Endodermal cell (in vitro differentiated cells): ENCODE measurements around the gene TGFBI. TPM values are rescaled to one million over a fixed set of nuclear protein-coding genes. Genes with fewer than 3 reads are reported as not detected.
A peak's percentile ranks its signal among the peaks of the same experiment; 100 is the strongest.

Experiments
- DNase-seq: peaks from one replicate; pipeline ENCODE4 v3.0.0-alpha.2; 2017
- H3K27ac ChIP-seq: 2 replicates; pipeline ENCODE4 v1.5.1; 2013; ENCODE audit warnings: mild to moderate bottlenecking, low read depth, low read length, moderate library complexity
- H3K27me3 ChIP-seq: 2 replicates; pipeline ENCODE4 v1.6.1; 2013; ENCODE audit warnings: mild to moderate bottlenecking, low read length, moderate library complexity; ENCODE audit not compliant: insufficient read depth, control insufficient read depth, poor library complexity, severe bottlenecking
- H3K36me3 ChIP-seq: 2 replicates; pipeline ENCODE4 v1.7.0; 2013; ENCODE audit warnings: mild to moderate bottlenecking, low read length, moderate library complexity; ENCODE audit not compliant: control insufficient read depth, insufficient read depth
- H3K4me1 ChIP-seq: one replicate; pipeline ENCODE4 v1.7.0; 2013; ENCODE audit warnings: low read length; ENCODE audit not compliant: control insufficient read depth, insufficient read depth
- H3K4me3 ChIP-seq: 2 replicates; pipeline ENCODE4 v1.5.1; 2013; ENCODE audit warnings: mild to moderate bottlenecking, low read length, moderate library complexity
- H3K9ac ChIP-seq: 2 replicates; pipeline ENCODE4 v1.6.1; 2013; ENCODE audit warnings: mild to moderate bottlenecking, low read length, moderate library complexity; ENCODE audit not compliant: poor library complexity, severe bottlenecking; ENCODE audit errors: extremely low read depth
- H3K9me3 ChIP-seq: 2 replicates; pipeline ENCODE4 v1.6.1; 2013; ENCODE audit warnings: mild to moderate bottlenecking, low read length, moderate library complexity; ENCODE audit not compliant: control insufficient read depth
- H3K27ac Mint-ChIP-seq: 2 replicates; pipeline ENCODE4 v1.8.0; 2020; ENCODE audit warnings: mixed read lengths
- H3K27me3 Mint-ChIP-seq: 2 replicates; pipeline ENCODE4 v1.8.0; 2021; ENCODE audit warnings: mild to moderate bottlenecking, mixed read lengths; ENCODE audit not compliant: insufficient read depth
- H3K36me3 Mint-ChIP-seq: 2 replicates; pipeline ENCODE4 v1.8.0; 2020; ENCODE audit warnings: low read depth, mixed read lengths
- H3K4me1 Mint-ChIP-seq: 2 replicates; pipeline ENCODE4 v1.8.0; 2020; ENCODE audit warnings: mixed read lengths
- H3K4me3 Mint-ChIP-seq: 2 replicates; pipeline ENCODE4 v1.8.0; 2020; ENCODE audit warnings: mild to moderate bottlenecking, moderate library complexity, mixed read lengths
- H3K9me3 Mint-ChIP-seq: 2 replicates; pipeline ENCODE4 v1.8.0; 2020; ENCODE audit warnings: mild to moderate bottlenecking, mixed read lengths
- CTCF ChIP-seq: fragments of 200-600 bp; sonication (generic); conservative IDR thresholded peaks from 2 replicates; pipeline ENCODE4 v1.5.0; 2021; ENCODE audit warnings: antibody characterized with exemption, mild to moderate bottlenecking
- WGBS, 2 experiments: methylation state at CpG; one replicate each; pipeline versions ENCODE4 v1.1.5 to v1.1.7; 2013; ENCODE audit warnings: missing lambda C conversion rate in 2 of 2, mixed read lengths in 1 of 2; ENCODE audit not compliant: insufficient coverage in 1 of 2, insufficient read length in 1 of 2; 5-methylcytosine and 5-hydroxymethylcytosine counted together
- total RNA-seq, 2 donors: library from RNA; stranded (reverse); fragmentation: NEBNext Ultra II Directional in 1 of 2; extraction: Animal tissue kit (Norgen Biotek cat#: 25700) in 1 of 2; gene quantifications; 2 replicates in 1 of 2; 3 replicates in 1 of 2; pipeline ENCODE4 v1.2.1, GENCODE V29; 2021

Gene TGFBI
- total RNA-seq, 2 donors from 2014 or later: 2.8 to 4.9 TPM

- no peaks in the 10 kb centered on the region for H3K4me1 ChIP-seq
- Mint-ChIP-seq H3K27ac (no peak overlapping the region), H3K36me3 (no peaks in the 10 kb centered on the region), H3K9me3 (no peaks in the 10 kb centered on the region), H3K27me3 (peaks cover 21% of the 10 kb centered on the region), H3K4me3 (no peak overlapping the region), H3K4me1 (no peaks in the 10 kb centered on the region)
- no peaks in the 10 kb centered on the region for H3K9me3 ChIP-seq
- no peak for DNase-seq
- no peak for TF ChIP-seq CTCF
- H3K27me3 ChIP-seq: peaks cover 10% of the 10 kb centered on the region
- no peak overlapping the region for H3K27ac ChIP-seq
- 50 to 55% methylated on average over 2 to 3 of the region's 3 CpGs for WGBS, 2 experiments
- no peak overlapping the region for H3K9ac ChIP-seq
- H3K4me3 ChIP-seq: no peak overlapping the region
- H3K36me3 ChIP-seq: no peaks in the 10 kb centered on the region
Measured at GRCh38 chr5:136012041-136012804, 16.6 kb upstream of the TGFBI start.

GRCh38 chr5:136013559-136013958 is 15.2 kb upstream of the TGFBI start:
- H3K9me3 ChIP-seq: no peaks in the 10 kb centered on the region
- H3K27me3 Mint-ChIP-seq: peaks cover 21% of the 10 kb centered on the region
- no peak for TF ChIP-seq CTCF
- H3K27ac ChIP-seq: no peak overlapping the region
- H3K36me3 Mint-ChIP-seq: no peaks in the 10 kb centered on the region
- H3K27ac Mint-ChIP-seq: no peak overlapping the region
- H3K27me3 ChIP-seq: peaks cover 10% of the 10 kb centered on the region
- H3K4me3 ChIP-seq: no peak overlapping the region
- WGBS, 2 experiments: 85 to 100% methylated on average over 1 to 2 of the region's 2 CpGs
- no peaks in the 10 kb centered on the region for H3K4me1 ChIP-seq
- H3K9me3 Mint-ChIP-seq: no peaks in the 10 kb centered on the region
- no peak overlapping the region for H3K9ac ChIP-seq
- H3K4me3 Mint-ChIP-seq: no peak overlapping the region
- H3K4me1 Mint-ChIP-seq: no peaks in the 10 kb centered on the region
- H3K36me3 ChIP-seq: no peaks in the 10 kb centered on the region
- DNase-seq: no peak

GRCh38 chr5:136014049-136015002 is 14.5 kb upstream of the TGFBI start:
- H3K27me3 Mint-ChIP-seq: peaks cover 21% of the 10 kb centered on the region
- no peaks in the 10 kb centered on the region for H3K36me3 ChIP-seq
- no peaks in the 10 kb centered on the region for H3K4me1 Mint-ChIP-seq
- peaks cover 10% of the 10 kb centered on the region for H3K27me3 ChIP-seq
- no peak for TF ChIP-seq CTCF
- no peak overlapping the region for H3K4me3 ChIP-seq
- WGBS, 2 experiments: 78 to 91% methylated on average over 1 to 7 of the region's 7 CpGs
- peak; percentile 29 for DNase-seq
- H3K9me3 ChIP-seq: no peaks in the 10 kb centered on the region
- no peak overlapping the region for H3K27ac Mint-ChIP-seq
- H3K4me3 Mint-ChIP-seq: no peak overlapping the region
- no peaks in the 10 kb centered on the region for H3K9me3 Mint-ChIP-seq
- no peak overlapping the region for H3K9ac ChIP-seq
- no peaks in the 10 kb centered on the region for H3K36me3 Mint-ChIP-seq
- H3K27ac ChIP-seq: no peak overlapping the region
- H3K4me1 ChIP-seq: no peaks in the 10 kb centered on the region
